ENCODE data around the gene OTOA.
"Not testable (repeated sequence)": the region's sequence is repeated elsewhere in the genome, so short reads cannot be mapped to it uniquely, and the experiment has no call there.

The OTOA gene

GRCh38 chr16:21641916-21642315 is 21.9 kb upstream of the OTOA start:
- DNase-seq (ENCODE audit: low spot score) = no peak

GRCh38 chr16:21642861-21643260 is 20.9 kb upstream of the OTOA start:
- no peak for DNase-seq (ENCODE audit: low spot score)

GRCh38 chr16:21643785-21644184 is 20.0 kb upstream of the OTOA start:
- DNase-seq (ENCODE audit: low spot score) = no peak

- no peak for DNase-seq (ENCODE audit: low spot score)
Observed at GRCh38 chr16:21644674-21645073, 19.1 kb upstream of the OTOA start.

- DNase-seq (ENCODE audit: low spot score) = no peak
Observed at GRCh38 chr16:21645261-21645721, 18.5 kb upstream of the OTOA start.

- no peak for DNase-seq (ENCODE audit: low spot score)
Observed at GRCh38 chr16:21646091-21646490, 17.7 kb upstream of the OTOA start.

GRCh38 chr16:21646721-21647561 is 16.8 kb upstream of the OTOA start:
- no peak for DNase-seq (ENCODE audit: low spot score)

- DNase-seq (ENCODE audit: low spot score) = no peak
Observed at GRCh38 chr16:21647562-21648164, 16.1 kb upstream of the OTOA start.

GRCh38 chr16:21649826-21650406 is 13.9 kb upstream of the OTOA start:
- DNase-seq (ENCODE audit: low spot score) = not testable (repeated sequence)

GRCh38 chr16:21650521-21650920 is 13.2 kb upstream of the OTOA start:
- no peak for DNase-seq (ENCODE audit: low spot score)

- DNase-seq (ENCODE audit: low spot score) = no peak
Observed at GRCh38 chr16:21651515-21651914, 12.3 kb upstream of the OTOA start.

- no peak for DNase-seq (ENCODE audit: low spot score)
Observed at GRCh38 chr16:21652453-21652852, 11.3 kb upstream of the OTOA start, which contains the start of gene IGSF6. Gene IGSF6, minus strand, starts transcription at chr16:21652608. Its CDS starts 10 bp downstream, at chr16:21652598.

GRCh38 chr16:21653571-21653970 is 10.2 kb upstream of the OTOA start:
- DNase-seq (ENCODE audit: low spot score) = no peak

GRCh38 chr16:21654466-21654865 is 9.3 kb upstream of the OTOA start:
- no peak for DNase-seq (ENCODE audit: low spot score)

GRCh38 chr16:21654881-21655280 is 8.9 kb upstream of the OTOA start:
- DNase-seq (ENCODE audit: low spot score) = no peak

- DNase-seq (ENCODE audit: low spot score) = no peak
Observed at GRCh38 chr16:21656795-21657768, 6.7 kb upstream of the OTOA start.

GRCh38 chr16:21659124-21659523 is 4.6 kb upstream of the OTOA start:
- DNase-seq (ENCODE audit: low spot score) = no peak

GRCh38 chr16:21664801-21665492 is 1.2 kb downstream of the OTOA start:
- DNase-seq (ENCODE audit: low spot score) = no peak

- no peak for DNase-seq (ENCODE audit: low spot score)
Observed at GRCh38 chr16:21666772-21667171, 3.0 kb downstream of the OTOA start.

GRCh38 chr16:21667575-21667974 is 3.8 kb downstream of the OTOA start:
- DNase-seq (ENCODE audit: low spot score) = no peak

GRCh38 chr16:21673469-21673868 is 9.7 kb downstream of the OTOA start:
- no peak for DNase-seq (ENCODE audit: low spot score)
